Stimulated activated CD8-positive, alpha-beta memory T cell treated with anti-CD3 and anti-CD28 coated beads, Interleukin-2, amount 100 ng/mL, for 1 hour (primary cell): Measurements from ENCODE around the gene NHERF1.

ENCODE experiments used
- DNase-seq, 2 donors: peaks; one replicate each; pipeline ENCODE4 v3.0.0-alpha.2; 2020; ENCODE audit warnings: low read depth in 2 of 2

The NHERF1 gene

DNA sequence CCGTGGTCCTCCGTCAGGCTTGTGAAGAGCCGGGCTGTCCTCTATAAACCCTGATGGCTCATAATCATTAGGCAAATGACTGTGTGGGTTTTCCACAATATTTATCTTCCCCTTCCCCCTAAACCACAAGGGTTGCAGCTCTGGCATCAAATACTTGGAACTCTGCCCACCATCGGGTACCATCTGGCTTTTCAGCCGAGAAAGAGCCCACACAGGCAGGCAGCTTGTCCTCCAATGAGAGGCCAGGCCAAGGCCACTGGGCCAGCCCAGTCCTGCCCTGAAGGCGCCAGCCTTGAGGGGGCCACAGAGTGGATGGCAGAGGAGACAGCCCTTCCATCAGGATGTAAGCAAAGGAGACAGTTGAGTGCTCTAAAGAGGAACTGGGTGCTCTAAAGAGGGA, 59.5 kb downstream of the NHERF1 start:
- DNase-seq: no peak

DNA sequence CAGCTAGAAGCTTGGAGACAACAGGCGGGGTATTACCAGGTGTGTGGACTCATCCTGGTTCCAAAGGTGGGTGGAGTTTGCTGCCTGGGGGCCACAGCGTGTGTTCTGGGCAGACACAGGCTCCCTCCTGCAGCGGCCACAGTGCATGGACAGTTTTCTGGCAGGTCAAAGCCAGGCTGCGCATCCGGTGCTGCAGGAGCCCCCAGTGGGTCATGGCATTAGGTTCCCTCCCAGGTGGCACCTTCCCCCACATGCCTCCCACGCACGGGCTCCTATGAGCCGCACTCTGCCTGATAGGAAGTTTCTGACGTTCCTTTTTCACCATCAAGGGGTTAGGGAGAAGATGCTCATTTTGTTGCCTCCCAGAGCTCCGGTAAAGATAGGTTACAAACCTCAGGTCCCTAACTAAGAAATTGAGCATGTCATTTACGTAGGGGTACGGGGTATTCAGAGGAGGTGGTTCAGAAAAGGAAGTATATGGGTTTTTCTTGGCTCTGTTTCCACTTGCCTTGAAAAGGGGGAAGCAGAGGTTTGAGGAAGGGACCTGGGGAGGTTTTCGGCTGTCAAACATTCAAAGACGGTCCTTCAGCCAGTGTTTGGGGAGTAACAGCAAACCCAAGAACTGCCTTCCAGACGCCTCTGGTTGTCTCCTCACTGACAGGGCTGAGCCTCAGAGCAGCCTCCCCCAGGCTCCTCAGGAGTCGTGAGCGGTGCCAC, 60.4 kb downstream of the NHERF1 start:
- DNase-seq: no peak

DNA sequence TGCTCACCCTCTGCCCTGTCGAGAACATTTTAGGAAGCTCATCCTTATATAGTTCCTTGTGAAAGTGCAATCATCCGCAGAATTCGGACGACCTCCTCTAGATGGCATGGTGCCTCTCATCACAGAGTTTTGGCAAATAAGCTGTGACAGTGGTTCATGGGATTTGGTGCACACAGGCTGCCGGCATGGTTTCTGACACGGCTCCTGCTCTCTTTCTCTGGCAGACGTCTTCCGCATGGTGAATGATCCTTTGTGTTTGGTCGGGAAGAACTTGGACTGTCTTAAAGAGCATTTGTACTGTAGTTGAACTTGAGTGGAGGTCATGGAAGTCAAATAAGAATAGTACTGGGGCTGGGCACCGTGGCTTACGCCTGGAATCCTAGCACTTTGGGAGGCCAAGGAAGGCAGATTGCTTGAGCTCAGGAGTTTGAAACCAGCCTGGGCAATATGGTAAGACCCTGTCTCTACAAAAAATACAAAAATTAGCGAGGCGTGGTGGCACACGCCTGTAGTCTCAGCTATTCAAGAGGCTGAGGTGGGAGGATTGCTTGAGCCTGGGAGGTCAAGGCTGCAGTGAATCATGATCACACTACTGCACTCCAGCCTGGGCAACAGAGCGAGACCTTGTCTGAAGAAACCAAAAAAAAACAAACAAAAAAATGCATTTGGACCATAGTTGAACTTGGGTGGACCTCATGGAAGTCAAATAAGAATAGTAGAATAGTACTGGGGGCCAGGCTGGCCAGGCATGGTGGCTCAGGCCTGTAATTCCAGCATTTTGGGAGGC, 62.5 kb downstream of the NHERF1 start:
- DNase-seq: no peak

DNA sequence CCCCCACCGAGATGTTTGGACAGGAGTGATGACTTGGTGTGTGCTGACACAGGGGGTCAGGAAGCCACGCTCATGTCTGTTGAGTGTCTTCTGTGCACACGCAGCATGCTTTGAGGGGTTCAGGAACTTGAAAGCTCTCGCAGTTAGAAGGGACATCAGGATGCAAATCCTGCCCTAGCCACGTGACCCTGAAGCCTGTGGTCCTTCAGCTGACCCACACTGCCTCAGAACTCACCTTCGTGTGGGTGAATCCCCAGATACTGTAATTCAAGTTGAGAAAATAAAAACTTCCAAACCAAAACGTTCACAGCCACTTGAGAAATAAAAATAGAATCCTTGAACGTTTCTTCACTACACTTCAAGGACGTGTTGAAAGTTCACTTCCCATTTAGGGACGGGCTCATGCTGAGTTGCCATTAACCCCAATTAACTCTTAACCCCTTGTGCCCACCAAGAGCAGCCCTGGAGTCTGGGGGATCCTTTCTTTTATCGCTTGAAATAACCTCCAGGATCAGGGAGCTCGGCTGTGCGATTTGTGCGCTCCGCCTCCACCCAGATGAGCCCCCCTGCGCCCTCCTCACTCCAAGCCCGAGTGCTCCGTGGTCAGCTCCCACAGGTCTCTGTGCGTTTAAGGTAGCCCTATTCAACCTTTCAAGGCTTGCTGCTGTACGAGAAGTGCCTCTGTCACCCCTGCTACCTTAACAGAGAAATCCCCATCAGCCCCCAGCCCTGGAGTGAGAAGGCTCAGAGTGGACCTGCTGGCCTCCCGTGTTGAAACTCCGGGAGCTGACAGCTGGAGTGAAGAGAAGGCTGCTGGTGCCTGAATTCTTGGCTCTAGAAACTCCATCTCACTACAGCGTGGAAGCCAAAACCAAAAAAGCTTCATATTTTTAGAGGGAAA, 63.9 kb downstream of the NHERF1 start:
- DNase-seq: no peak

DNA sequence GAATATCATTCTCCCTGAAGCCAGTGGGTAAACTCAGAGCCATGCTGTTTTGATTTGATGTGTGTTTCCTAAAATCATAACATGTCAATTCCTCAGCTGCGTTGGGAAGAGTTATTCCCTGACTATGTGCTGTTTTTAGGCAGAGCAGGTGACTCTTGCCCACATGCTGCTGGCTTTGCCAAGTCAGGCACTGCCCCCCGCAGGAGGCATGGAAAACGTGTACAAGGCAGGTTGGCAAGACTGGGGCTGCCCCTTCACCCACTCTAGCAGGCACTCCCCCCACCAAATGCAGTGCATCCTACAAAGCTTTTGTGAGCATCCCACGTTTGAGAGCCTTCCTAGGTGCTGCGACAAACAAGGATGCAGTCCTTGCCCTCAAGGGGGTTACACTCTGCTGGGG, 66.0 kb downstream of the NHERF1 start:
- no peak for DNase-seq

DNA sequence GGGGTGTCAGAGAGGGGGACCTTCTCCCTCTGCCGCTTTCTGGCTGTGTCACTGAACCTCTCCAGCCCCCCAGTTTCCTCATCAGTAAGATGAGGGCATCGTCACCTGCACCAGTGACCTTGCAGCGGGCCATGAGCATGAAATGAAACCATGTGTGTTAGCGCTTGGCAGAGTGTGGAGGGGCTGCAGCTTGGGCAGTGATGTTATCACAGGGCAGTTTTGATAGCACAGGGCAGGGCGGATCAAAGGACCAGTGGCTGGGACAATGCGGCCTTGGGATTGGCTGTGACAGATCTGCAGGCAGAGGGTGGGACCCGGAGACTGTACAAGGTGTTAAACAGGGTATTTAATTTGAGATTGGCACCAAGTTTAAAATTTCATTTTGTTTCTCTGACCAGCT, 66.6 kb downstream of the NHERF1 start:
- DNase-seq: no peak

DNA sequence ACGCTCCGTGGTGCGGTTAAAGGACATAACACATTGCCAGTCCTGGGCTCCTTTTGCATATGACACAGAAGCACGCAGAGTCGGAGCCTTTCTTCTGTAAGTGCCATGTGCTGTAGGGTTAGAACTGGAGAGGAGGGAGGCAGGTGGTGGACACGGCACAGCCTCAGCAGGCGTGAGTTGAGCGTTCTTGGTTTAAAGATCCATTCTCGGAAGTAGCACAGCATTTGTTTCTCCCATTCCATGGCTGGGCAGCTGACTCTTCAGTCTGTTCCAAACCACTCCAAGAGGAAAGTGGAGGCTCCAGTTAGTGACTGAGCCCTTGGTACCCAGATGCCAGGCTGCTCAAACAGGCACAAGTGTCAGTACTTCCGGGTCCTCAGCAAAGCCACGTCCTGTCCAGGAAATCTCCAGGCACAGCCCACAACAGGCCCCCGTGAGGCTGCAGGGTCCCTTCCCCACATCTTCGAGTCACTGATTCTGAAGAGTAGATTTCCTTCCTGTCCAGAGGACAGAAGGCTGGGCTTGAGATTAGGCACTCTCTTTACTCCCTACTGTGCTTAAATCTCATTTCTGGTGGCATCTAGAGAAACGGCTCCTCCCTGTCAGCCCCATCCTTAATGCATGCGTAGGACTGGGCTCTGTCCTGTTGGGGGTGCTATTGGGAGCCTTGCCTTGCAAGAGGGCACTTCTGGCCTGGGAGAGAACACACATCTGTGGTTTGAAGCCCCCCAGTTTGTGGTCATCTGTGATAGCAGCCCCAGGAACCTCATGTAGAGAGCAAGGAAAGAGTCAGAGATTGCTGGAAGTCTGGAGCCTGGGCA, 67.3 kb downstream of the NHERF1 start:
- DNase-seq: no peak

DNA sequence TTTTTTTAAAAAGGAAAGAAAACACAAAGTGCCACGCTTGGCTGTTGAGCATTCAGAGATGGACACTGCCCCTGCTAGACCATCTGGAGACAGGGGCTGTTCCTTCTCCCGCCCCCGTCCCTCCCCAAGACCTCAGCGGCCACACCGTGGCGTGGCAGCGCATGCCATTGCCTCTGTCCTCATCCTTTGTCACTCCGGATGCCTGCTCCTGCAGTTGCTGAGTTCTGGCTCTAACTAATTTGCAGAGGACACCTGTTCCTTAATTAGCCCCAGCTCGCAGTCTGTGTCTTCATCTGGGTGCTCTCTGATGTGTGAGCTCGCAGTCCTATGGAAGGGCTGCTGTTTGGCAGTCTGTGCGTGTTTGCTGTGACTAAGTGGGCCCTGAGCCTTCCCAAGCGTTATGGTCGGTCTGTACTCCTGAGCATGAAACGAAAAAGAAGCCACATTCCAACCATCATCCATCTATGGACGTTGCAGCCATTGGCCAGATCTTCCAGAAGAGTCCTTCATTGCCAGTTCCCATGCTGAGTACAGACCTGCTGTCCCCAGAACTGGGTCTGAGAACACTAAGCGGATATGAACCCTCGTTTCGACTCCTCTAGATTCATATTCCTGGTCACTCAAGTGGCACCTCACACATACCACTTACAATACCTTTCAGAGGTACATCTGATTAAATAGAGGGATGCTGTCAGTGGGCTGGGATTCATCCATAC, 68.6 kb downstream of the NHERF1 start:
- DNase-seq: no peak

DNA sequence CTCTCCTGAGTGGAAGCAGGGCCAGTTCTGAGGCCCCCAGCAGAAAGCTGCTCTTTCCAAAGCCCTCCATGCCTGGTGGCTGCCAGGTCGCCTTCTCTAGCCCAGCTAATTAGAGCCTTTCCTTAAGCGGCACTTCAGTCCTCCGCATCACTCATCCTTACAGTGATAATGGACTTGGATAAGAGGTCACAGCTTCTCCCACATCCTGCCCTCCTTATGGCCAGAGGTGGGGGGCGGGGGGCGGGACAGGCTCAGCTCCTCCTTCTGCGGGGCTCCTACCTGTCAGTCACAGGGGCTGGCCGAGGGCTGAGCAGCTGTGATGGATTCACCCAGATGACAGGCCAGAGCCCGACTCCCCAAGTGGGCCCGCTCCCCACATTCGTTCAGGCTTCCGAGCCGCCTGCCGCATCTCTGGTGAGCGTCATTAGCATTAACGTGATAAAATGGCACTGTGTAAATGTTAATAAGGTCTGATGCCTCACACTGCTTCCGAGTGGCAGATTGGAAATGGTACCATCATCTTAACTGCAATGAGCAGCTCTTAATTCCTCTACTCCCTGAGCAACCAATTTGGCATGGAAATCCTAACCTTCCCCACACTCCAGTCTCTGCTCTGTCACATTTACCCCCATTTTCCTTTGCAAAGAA, 70.0 kb downstream of the NHERF1 start:
- no peak for DNase-seq
